HG02642 (cell line): ENCODE results near the gene PDGFRB.
A peak's percentile ranks its signal among the peaks of the same experiment; 100 is the strongest.

Experiments used
- ATAC-seq: cut with Tn5 transposase; IDR thresholded peaks from one replicate; pipeline ENCODE4 v1.9.1; 2021; ENCODE audit warnings: mild to moderate bottlenecking; ENCODE audit not compliant: unreplicated experiment, poor library complexity

PDGFRB gene

GRCh38 chr5:150164211-150164980, 8.8 kb upstream of the PDGFRB start:
- ATAC-seq = no peak

GRCh38 chr5:150163547-150164059, 8.0 kb upstream of the PDGFRB start:
- no peak for ATAC-seq

- no peak for ATAC-seq
Measured at GRCh38 chr5:150163035-150163434, 7.4 kb upstream of the PDGFRB start.

- ATAC-seq = no peak
Measured at GRCh38 chr5:150162142-150162513, 6.5 kb upstream of the PDGFRB start.

GRCh38 chr5:150161242-150162141, 5.8 kb upstream of the PDGFRB start:
- peak; percentile 72 for ATAC-seq

GRCh38 chr5:150160448-150161081, 4.9 kb upstream of the PDGFRB start:
- no peak for ATAC-seq

- ATAC-seq = no peak
Measured at GRCh38 chr5:150159741-150160179, 4.1 kb upstream of the PDGFRB start.

GRCh38 chr5:150159031-150159430, 3.4 kb upstream of the PDGFRB start:
- no peak for ATAC-seq

- ATAC-seq = no peak
Measured at GRCh38 chr5:150158170-150158949, 2.7 kb upstream of the PDGFRB start.

- ATAC-seq = no peak
Measured at GRCh38 chr5:150157168-150157567, 1.5 kb upstream of the PDGFRB start.

GRCh38 chr5:150156540-150156939, 895 bp upstream of the PDGFRB start:
- ATAC-seq = no peak

- no peak for ATAC-seq
Measured at GRCh38 chr5:150156027-150156368, 353 bp upstream of the PDGFRB start.

GRCh38 chr5:150154618-150155128, 972 bp downstream of the PDGFRB start:
- ATAC-seq = no peak

GRCh38 chr5:150153957-150154617, 1.6 kb downstream of the PDGFRB start:
- no peak for ATAC-seq

- no peak for ATAC-seq
Measured at GRCh38 chr5:150153483-150153882, 2.2 kb downstream of the PDGFRB start.

GRCh38 chr5:150152636-150153462, 2.8 kb downstream of the PDGFRB start:
- no peak for ATAC-seq

GRCh38 chr5:150149618-150150017, 6.0 kb downstream of the PDGFRB start:
- ATAC-seq = no peak

- ATAC-seq = no peak
Measured at GRCh38 chr5:150148117-150148927, 7.3 kb downstream of the PDGFRB start.
